Stimulated activated naive B cell treated with anti-CD40 and anti-IgM and Interleukin-4, amounts not matched to agents 10 μg/mL and 1 μg/mL and 100 μg/mL, for 72 hours (primary cell): ENCODE data around the gene ERI3.
A peak's percentile ranks its signal among the peaks of the same experiment; 100 is the strongest.

Experiments used
- ATAC-seq, 2 donors: fragments of 150-1000 bp; cut with Tn5 transposase; replicated peaks; 2 replicates each; pipeline ENCODE4 v1.10.0; 2021; ENCODE audit warnings: moderate library complexity in 1 of 2
- DNase-seq: peaks from one replicate; pipeline ENCODE4 v3.0.0; 2021
- H3K27ac Mint-ChIP-seq: one replicate; pipeline ENCODE4 v1.8.0; 2022; ENCODE audit warnings: mild to moderate bottlenecking, mixed read lengths
- H3K27me3 Mint-ChIP-seq, 2 donors: one replicate each; pipeline ENCODE4 v1.8.0; 2022; ENCODE audit warnings: mixed read lengths in 2 of 2
- H3K36me3 Mint-ChIP-seq, 2 donors: one replicate each; pipeline ENCODE4 v1.8.0; 2022; ENCODE audit warnings: mixed read lengths in 2 of 2, mild to moderate bottlenecking in 1 of 2
- H3K4me1 Mint-ChIP-seq, 2 donors: one replicate each; pipeline ENCODE4 v1.8.0; 2022; ENCODE audit warnings: mixed read lengths in 2 of 2, mild to moderate bottlenecking in 1 of 2
- H3K4me3 Mint-ChIP-seq, 2 donors: one replicate each; pipeline ENCODE4 v1.8.0; 2022; ENCODE audit warnings: mild to moderate bottlenecking in 2 of 2, mixed read lengths in 2 of 2, moderate library complexity in 1 of 2
- H3K9me3 Mint-ChIP-seq, 2 donors: one replicate each; pipeline ENCODE4 v1.8.0; 2022; ENCODE audit warnings: mixed read lengths in 2 of 2, mild to moderate bottlenecking in 1 of 2

Gene ERI3

GRCh38 chr1:44334968-44335367 is 20.1 kb downstream of the ERI3 start:
- H3K36me3 Mint-ChIP-seq, result peaks cover 47 to 69% of the 10 kb centered on the region in 2 donors
- no peak overlapping the region for H3K27ac Mint-ChIP-seq
- H3K4me1 Mint-ChIP-seq, result peaks cover 0 to 5% of the 10 kb centered on the region in 2 donors
- H3K4me3 Mint-ChIP-seq, result no peak overlapping the region
- no peak for DNase-seq
- H3K27me3 Mint-ChIP-seq, result no peaks in the 10 kb centered on the region
- no peak for ATAC-seq
- H3K9me3 Mint-ChIP-seq, result peaks cover 4% of the 10 kb centered on the region in 2 donors

DNA sequence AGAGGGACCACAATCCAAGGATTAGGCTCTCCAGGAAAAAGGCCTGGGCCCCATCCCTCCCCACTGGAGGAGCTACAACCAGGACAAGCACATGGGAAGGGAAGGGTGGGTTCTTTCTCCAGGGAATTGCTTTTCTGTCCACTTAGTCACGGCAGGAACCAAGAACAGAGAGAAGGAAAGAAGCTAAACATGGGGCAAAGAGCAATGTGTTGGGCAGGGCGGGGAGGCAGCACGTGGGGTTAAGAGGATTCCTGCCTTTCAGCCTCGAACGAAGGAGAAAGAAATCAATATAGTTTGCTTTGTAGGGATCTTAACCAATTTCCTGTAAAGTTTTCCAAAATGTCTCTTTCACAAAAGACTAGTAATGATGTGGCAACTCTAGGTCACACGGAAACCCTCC is 21.7 kb downstream of the ERI3 start:
- no peak for DNase-seq
- peaks cover 40 to 61% of the 10 kb centered on the region in 2 donors for H3K36me3 Mint-ChIP-seq
- H3K9me3 Mint-ChIP-seq, result peaks cover 1 to 2% of the 10 kb centered on the region in 2 donors
- H3K27ac Mint-ChIP-seq, result no peak overlapping the region
- no peaks in the 10 kb centered on the region for H3K27me3 Mint-ChIP-seq
- H3K4me1 Mint-ChIP-seq, result peaks cover 0 to 3% of the 10 kb centered on the region in 2 donors
- no peak for ATAC-seq
- no peak overlapping the region for H3K4me3 Mint-ChIP-seq

- ATAC-seq (no peak), DNase-seq (no peak)
- Mint-ChIP-seq H3K27me3 (no peaks in the 10 kb centered on the region), H3K36me3 (peaks cover 33 to 54% of the 10 kb centered on the region in 2 donors), H3K27ac (no peak overlapping the region), H3K4me3 (no peak overlapping the region), H3K9me3 (no peaks in the 10 kb centered on the region), H3K4me1 (peaks cover 0 to 3% of the 10 kb centered on the region in 2 donors)
Measured at GRCh38 chr1:44332505-44332904, 22.6 kb downstream of the ERI3 start.

GRCh38 chr1:44330935-44331334 is 24.1 kb downstream of the ERI3 start:
- Mint-ChIP-seq H3K4me1 (peaks cover 0 to 3% of the 10 kb centered on the region in 2 donors), H3K27me3 (no peaks in the 10 kb centered on the region), H3K27ac (no peak overlapping the region), H3K36me3 (peaks cover 24 to 41% of the 10 kb centered on the region in 2 donors), H3K9me3 (no peaks in the 10 kb centered on the region), H3K4me3 (no peak overlapping the region)
- DNase-seq (no peak), ATAC-seq (no peak)

- H3K36me3 Mint-ChIP-seq, result peaks cover 20 to 31% of the 10 kb centered on the region in 2 donors
- no peak for DNase-seq
Measured at GRCh38 chr1:44328671-44329416, 26.2 kb downstream of the ERI3 start.

DNA sequence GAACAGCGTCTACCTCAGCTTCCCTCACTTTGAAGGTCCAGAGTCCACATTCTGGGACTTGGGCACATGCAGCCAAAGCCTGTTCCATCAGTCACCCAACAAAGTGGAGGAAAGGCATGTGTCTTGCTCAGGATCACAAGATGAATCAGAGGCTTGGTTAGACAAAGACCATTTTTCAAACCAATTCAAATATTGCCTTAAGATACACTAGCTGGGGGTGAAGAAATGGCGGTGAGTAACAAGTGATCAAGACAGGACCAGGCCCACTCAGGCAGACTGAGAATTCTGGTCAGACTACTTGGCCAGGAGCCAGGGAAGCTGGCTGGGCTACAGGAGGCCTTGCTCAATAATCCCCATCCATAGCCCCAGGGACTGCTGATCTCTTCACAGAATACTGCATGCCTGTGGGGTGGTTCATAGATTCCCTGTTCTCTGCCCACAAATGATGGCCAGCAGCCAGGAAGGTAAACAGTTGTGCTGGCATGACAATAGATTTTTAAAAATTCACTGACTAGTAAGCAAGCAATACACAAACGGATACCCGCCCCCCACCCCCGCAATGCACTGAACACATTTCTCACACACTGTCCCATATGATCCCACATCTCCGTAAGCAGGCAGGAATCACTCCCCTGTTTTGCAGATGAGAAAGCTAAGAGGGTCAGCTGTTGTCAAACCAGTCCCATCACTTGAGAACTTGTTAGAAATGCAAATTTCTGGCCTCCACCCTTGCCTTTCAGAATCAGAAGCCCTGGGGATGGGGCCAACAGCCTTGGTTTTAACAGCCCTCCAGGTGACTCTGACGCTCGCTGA is 27.2 kb downstream of the ERI3 start:
- Mint-ChIP-seq H3K4me1 (peaks cover 0 to 6% of the 10 kb centered on the region in 2 donors), H3K4me3 (no peak overlapping the region), H3K9me3 (no peaks in the 10 kb centered on the region), H3K27ac (no peak overlapping the region), H3K36me3 (peaks cover 17 to 35% of the 10 kb centered on the region in 2 donors), H3K27me3 (no peaks in the 10 kb centered on the region)
- ATAC-seq (no peak), DNase-seq (no peak)

More at GRCh38 chr1:44328671-44329416, 26.2 kb downstream of the ERI3 start:
- ATAC-seq, result no peak
- no peak overlapping the region for H3K4me3 Mint-ChIP-seq
- peaks cover 0 to 5% of the 10 kb centered on the region in 2 donors for H3K4me1 Mint-ChIP-seq
- no peaks in the 10 kb centered on the region for H3K9me3 Mint-ChIP-seq
- H3K27ac Mint-ChIP-seq, result no peak overlapping the region
- no peaks in the 10 kb centered on the region for H3K27me3 Mint-ChIP-seq

- Mint-ChIP-seq H3K36me3 (peaks cover 16 to 33% of the 10 kb centered on the region in 2 donors), H3K4me1 (peaks cover 0 to 6% of the 10 kb centered on the region in 2 donors), H3K27ac (no peak overlapping the region), H3K9me3 (no peaks in the 10 kb centered on the region), H3K4me3 (no peak overlapping the region), H3K27me3 (no peaks in the 10 kb centered on the region)
- no peak for ATAC-seq
- no peak for DNase-seq
Measured at GRCh38 chr1:44326821-44327465, 28.1 kb downstream of the ERI3 start.

DNA sequence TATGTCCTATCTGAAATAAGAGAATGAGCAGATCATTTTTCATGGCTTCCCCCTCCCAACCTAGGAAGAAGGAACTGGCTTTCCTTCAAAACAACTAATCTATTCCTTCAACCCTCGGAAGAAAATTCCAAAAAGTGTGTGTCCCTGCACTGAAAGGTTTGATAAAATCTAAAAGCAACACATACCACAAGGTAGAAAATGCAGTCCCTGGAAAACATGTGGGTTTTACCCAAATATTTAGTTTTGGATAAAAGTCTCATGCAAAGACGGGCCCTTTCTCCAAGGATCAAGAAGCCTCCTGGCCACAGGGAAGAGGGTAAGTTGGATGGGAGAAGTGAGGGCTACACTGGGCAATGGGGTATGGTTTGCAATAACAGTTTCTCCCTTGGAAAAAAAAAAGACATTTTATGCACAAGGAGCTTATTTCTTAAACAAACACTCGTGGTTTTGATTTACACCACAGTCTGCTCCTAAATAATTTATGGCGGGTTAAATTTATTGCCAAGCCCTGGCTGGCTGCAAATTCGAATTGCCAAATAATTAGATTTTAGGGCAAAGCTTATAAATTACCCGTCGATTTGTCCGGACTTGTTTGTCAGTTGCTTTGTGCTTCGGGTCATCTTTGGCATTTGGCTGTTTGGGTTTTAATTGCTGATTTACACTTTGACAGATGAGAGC is 28.9 kb downstream of the ERI3 start:
- Mint-ChIP-seq H3K27ac (no peak overlapping the region), H3K27me3 (no peaks in the 10 kb centered on the region), H3K36me3 (peaks cover 10 to 26% of the 10 kb centered on the region in 2 donors), H3K9me3 (no peaks in the 10 kb centered on the region), H3K4me1 (peaks cover 0 to 6% of the 10 kb centered on the region in 2 donors), H3K4me3 (no peak overlapping the region)
- no peak for DNase-seq
- no peak for ATAC-seq

GRCh38 chr1:44323947-44324346 is 31.1 kb downstream of the ERI3 start:
- Mint-ChIP-seq H3K4me3 (no peak overlapping the region), H3K4me1 (peaks cover 4 to 8% of the 10 kb centered on the region in 2 donors), H3K27me3 (no peaks in the 10 kb centered on the region), H3K36me3 (peaks cover 13 to 26% of the 10 kb centered on the region in 2 donors), H3K27ac (no peak overlapping the region), H3K9me3 (no peaks in the 10 kb centered on the region)
- DNase-seq (no peak), ATAC-seq (no peak)

DNA sequence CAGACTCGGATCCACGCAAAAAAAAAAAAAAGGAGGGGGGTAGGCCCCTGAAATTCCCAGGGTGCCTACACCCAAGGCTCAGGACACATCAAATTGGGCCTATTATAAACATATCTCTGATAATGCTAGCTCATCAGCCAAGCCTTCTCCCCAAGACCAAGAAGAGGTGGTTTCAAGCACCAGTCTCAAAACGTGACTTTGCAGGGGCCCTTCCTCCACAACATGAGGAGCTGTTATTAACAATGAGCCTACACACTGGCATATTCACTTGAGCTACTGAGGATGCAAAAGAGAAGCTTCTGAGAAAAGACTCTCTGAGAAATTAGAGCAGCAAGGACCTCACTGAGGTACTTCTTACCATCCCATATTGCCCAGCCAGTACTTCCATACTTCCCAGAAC is 32.7 kb downstream of the ERI3 start:
- ATAC-seq, result no peak
- DNase-seq, result no peak
- H3K27ac Mint-ChIP-seq, result no peak overlapping the region
- H3K4me1 Mint-ChIP-seq, result peaks cover 14% of the 10 kb centered on the region in 2 donors
- no peak overlapping the region for H3K4me3 Mint-ChIP-seq
- peaks cover 17 to 40% of the 10 kb centered on the region in 2 donors for H3K36me3 Mint-ChIP-seq
- no peaks in the 10 kb centered on the region for H3K27me3 Mint-ChIP-seq
- H3K9me3 Mint-ChIP-seq, result no peaks in the 10 kb centered on the region

GRCh38 chr1:44321466-44321865 is 33.6 kb downstream of the ERI3 start:
- H3K36me3 Mint-ChIP-seq, result peaks cover 19 to 46% of the 10 kb centered on the region in 2 donors

GRCh38 chr1:44318097-44319088 is 36.7 kb downstream of the ERI3 start:
- ATAC-seq, result peak in 1 of 2 donors; percentile 41

More at GRCh38 chr1:44321466-44321865, 33.6 kb downstream of the ERI3 start:
- H3K4me1 Mint-ChIP-seq, result peaks cover 14 to 16% of the 10 kb centered on the region in 2 donors
- no peaks in the 10 kb centered on the region for H3K27me3 Mint-ChIP-seq
- no peaks in the 10 kb centered on the region for H3K9me3 Mint-ChIP-seq
- ATAC-seq (no peak), DNase-seq (no peak)
- H3K4me3 Mint-ChIP-seq, result no peak overlapping the region
- no peak overlapping the region for H3K27ac Mint-ChIP-seq

DNA sequence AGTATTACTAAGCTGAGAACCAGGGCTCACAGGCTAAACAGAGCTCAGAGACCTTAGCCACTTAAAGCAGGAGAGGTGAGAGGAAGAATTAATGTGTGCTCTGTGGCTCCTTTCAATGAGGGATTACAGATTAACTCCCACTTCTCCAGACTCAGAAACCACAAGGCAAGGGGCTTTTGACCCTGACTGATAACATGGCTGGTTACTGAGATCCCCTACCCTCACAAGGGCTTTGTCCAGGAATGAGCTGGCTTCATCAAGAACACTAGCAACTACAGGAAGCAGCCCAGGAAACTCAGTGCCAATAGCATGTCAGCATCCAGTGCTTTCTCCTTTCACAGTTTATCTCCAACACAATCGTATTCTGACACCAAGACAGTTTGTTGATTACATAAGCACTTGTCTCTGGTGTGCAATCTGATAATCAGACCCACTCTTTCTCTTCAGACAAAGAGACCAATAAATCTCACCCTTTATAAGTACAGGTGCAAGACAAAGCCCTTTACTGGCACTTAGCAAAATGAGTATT is 38.8 kb downstream of the ERI3 start:
- Mint-ChIP-seq H3K9me3 (no peaks in the 10 kb centered on the region), H3K4me3 (no peak overlapping the region), H3K36me3 (peaks cover 31 to 56% of the 10 kb centered on the region in 2 donors), H3K4me1 (peaks cover 14 to 16% of the 10 kb centered on the region in 2 donors), H3K27ac (peak overlapping the region; percentile 51), H3K27me3 (no peaks in the 10 kb centered on the region)
- DNase-seq (no peak), ATAC-seq (no peak)

More at GRCh38 chr1:44318097-44319088, 36.7 kb downstream of the ERI3 start:
- Mint-ChIP-seq H3K4me1 (peaks cover 14 to 15% of the 10 kb centered on the region in 2 donors), H3K36me3 (peaks cover 24 to 44% of the 10 kb centered on the region in 2 donors), H3K27me3 (no peaks in the 10 kb centered on the region), H3K27ac (peak overlapping the region; percentile 62), H3K9me3 (no peaks in the 10 kb centered on the region), H3K4me3 (no peak overlapping the region)
- peak; percentile 42 for DNase-seq
